ENCODE data around the gene TRIM47. TPM values are rescaled to one million over a fixed set of nuclear protein-coding genes. Genes with fewer than 3 reads are reported as not detected.

The TRIM47 gene
- total RNA-seq, 1 donor from 2014 or later, result 56.5 TPM

DNA sequence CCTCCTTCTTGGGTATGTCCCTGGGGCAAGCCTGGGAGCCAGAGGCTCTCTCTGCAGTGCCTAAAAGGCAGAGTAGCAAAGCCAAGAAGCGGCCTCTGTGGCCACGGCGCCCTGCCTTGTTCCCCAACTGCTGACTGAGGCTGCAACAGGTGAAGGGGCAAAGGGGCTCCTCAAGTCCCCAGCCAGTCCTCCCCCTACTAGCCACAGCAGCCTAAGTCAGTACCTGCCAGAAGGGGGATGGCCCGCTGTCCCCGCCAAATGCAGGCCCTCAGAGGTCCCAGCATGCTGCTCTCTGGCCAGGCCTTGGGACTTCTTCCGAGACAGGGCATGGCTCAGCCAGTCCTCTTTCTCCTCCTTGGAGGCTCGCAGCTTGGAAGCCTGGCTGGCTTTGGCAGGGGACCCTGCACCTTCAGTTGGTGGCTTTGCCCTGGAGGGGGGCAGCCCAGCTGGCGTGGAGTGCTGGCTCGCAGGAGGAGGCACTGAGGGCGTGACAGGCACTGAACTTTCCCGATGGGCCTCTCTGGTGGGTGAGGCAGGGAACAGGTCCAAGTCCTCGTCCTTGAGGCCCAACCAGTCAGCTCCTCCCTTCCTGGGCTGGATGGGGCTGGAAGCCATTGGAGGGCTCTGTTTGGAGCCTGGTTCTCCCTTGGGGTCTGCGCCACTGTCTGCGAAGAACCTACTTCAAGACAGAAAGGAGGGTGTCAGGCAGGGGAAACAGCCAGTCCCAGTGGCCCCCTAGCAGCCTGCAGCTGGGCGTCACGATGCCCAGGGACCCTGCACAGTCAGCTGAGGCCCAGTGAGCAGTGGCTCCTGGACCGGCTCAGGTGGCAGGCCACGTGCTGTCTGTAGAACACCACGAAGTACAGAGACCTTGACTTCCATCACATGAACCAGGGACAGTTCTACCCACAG lies 44.8 kb upstream of the TRIM47 start:
- TF ChIP-seq, protein P1, sequence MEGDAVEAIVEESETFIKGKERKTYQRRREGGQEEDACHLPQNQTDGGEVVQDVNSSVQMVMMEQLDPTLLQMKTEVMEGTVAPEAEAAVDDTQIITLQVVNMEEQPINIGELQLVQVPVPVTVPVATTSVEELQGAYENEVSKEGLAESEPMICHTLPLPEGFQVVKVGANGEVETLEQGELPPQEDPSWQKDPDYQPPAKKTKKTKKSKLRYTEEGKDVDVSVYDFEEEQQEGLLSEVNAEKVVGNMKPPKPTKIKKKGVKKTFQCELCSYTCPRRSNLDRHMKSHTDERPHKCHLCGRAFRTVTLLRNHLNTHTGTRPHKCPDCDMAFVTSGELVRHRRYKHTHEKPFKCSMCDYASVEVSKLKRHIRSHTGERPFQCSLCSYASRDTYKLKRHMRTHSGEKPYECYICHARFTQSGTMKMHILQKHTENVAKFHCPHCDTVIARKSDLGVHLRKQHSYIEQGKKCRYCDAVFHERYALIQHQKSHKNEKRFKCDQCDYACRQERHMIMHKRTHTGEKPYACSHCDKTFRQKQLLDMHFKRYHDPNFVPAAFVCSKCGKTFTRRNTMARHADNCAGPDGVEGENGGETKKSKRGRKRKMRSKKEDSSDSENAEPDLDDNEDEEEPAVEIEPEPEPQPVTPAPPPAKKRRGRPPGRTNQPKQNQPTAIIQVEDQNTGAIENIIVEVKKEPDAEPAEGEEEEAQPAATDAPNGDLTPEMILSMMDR (IDR thresholded peaks at IDR 0.05; ENCODE audit: insufficient read depth, low read length, poor library complexity, severe bottlenecking), result no peak
- no peak for DNase-seq (ENCODE audit: low read depth)
- H3K4me3 ChIP-seq (ENCODE audit: low read depth, low read length), result no peak overlapping the region
- no peaks in the 10 kb centered on the region for H3K27me3 ChIP-seq (ENCODE audit: control insufficient read depth, insufficient read depth, low read length)
- no peaks in the 10 kb centered on the region for H3K36me3 ChIP-seq (ENCODE audit: control insufficient read depth, insufficient read depth, low read length)

DNA sequence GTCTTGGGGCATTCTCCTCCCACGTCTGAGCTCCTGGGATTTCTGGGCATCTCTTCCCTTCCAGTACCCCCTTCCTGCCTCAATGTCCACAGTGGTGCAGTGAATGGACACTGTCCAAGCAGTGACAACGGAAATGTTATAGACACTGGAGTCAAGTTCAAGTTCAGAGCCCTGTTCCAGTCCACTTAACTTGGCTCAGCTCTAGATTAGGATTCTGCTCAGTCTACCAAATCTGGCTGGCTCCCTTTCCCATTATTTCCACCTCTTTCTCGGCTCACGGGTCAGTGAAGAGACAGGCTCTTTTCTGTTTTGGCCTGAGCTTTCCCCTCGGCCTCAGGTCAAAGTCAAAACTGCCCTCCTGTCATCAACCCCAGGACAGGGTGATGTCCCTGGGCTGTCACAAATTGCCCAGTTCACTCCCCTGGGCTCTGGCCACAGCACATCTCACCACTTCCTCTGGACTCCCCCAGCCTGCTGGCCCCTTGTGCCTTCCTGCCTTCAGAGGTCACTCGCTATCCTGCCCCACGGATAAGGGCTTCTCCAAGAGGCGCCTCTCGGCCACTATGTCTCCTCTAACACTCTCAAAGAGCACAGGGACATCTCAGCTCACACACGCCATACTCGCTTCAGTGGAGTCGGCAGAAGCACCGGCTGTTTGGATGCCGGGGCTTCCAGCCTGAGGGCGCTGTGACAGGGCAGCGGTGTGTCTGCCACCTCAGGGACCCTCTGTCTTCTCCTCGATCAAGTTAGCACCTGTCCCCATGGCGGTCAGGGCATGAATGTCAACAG lies 44.0 kb upstream of the TRIM47 start:
- Histone ChIP-seq H3K27me3 (ENCODE audit: control insufficient read depth, insufficient read depth, low read length) (no peaks in the 10 kb centered on the region), H3K36me3 (ENCODE audit: control insufficient read depth, insufficient read depth, low read length) (no peaks in the 10 kb centered on the region), H3K4me3 (ENCODE audit: low read depth, low read length) (no peak overlapping the region)
- DNase-seq (ENCODE audit: low read depth), result no peak
- TF ChIP-seq, protein P1 (IDR thresholded peaks at IDR 0.05; ENCODE audit: insufficient read depth, low read length, poor library complexity, severe bottlenecking), result no peak

DNA sequence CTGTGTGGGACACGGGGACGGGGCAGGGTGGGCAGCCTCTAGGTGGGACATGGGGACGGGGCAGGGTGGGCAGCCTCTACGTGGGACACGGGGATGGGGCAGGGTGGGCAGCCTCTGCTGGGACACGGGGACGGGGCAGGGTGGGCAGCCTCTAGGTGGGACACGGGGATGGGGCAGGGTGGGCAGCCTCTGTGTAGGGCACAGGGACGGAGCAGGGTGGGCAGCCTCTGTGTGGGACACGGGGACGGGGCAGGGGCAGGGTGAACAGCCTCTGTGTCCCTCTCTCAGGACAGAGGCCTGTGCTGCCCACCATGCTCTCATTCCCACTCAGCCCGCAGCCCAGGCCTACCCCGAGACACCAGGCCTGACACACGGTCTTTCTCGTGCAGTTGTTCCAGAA lies 43.2 kb upstream of the TRIM47 start:
- H3K4me3 ChIP-seq (ENCODE audit: low read depth, low read length), result no peak overlapping the region
- DNase-seq (ENCODE audit: low read depth), result no peak
- no peaks in the 10 kb centered on the region for H3K27me3 ChIP-seq (ENCODE audit: control insufficient read depth, insufficient read depth, low read length)
- TF ChIP-seq, protein P1 (IDR thresholded peaks at IDR 0.05; ENCODE audit: insufficient read depth, low read length, poor library complexity, severe bottlenecking), result no peak
- H3K36me3 ChIP-seq (ENCODE audit: control insufficient read depth, insufficient read depth, low read length), result no peaks in the 10 kb centered on the region

DNA sequence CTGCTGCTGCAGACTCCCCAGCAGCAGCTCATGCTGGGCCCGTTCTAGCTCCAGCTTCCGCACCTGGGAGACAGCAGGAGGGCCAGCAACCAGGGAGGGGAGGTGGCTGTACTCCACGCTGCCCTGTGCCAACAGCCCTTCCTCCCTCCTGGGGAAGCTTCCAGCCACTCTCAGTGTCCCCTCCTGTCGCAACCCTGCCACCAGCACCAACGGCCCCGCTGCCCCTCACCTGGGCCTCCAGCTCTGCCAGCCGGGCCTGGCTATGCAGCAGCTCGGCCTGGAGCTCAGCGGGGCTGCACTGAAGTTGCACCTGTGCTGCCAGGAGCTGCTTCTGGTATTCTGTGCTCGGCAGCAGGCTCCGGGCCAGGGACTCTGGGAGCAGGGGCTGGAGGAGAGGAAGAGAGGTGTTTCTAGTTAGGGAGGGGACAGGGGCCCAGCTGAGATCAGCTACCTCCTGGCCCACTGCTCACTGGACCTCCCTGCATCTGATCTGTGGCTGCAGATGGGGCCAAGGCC lies 41.7 kb upstream of the TRIM47 start:
- H3K4me3 ChIP-seq (ENCODE audit: low read depth, low read length), result no peak overlapping the region
- no peaks in the 10 kb centered on the region for H3K36me3 ChIP-seq (ENCODE audit: control insufficient read depth, insufficient read depth, low read length)
- no peak for DNase-seq (ENCODE audit: low read depth)
- TF ChIP-seq, protein P1 (IDR thresholded peaks at IDR 0.05; ENCODE audit: insufficient read depth, low read length, poor library complexity, severe bottlenecking), result no peak
- no peaks in the 10 kb centered on the region for H3K27me3 ChIP-seq (ENCODE audit: control insufficient read depth, insufficient read depth, low read length)

DNA sequence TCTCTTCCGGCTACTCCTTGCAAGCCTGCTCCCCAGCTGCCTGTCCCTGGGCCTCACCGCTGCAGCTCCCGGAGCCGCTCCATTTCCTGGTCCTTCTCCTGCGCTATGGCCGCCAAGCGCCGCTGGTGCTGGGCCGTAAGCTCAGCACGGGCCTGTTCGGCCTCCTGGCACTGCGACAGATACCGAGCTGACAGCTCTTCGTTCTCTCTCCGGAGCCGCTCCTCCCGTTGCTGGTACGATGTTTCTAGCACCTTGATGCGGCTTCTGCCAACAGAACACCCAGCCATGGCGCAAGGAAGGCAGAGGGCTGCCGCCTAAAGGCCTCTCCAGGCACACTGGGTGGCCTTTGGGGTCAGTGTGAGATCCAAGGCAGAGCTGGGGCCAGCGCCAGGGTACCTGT lies 41.2 kb upstream of the TRIM47 start:
- H3K27me3 ChIP-seq (ENCODE audit: control insufficient read depth, insufficient read depth, low read length), result no peaks in the 10 kb centered on the region
- DNase-seq (ENCODE audit: low read depth), result no peak

More for the DNA sequence above, 41.2 kb upstream of the TRIM47 start:
- no peak overlapping the region for H3K4me3 ChIP-seq (ENCODE audit: low read depth, low read length)
- no peaks in the 10 kb centered on the region for H3K36me3 ChIP-seq (ENCODE audit: control insufficient read depth, insufficient read depth, low read length)
- TF ChIP-seq, protein P1 (IDR thresholded peaks at IDR 0.05; ENCODE audit: insufficient read depth, low read length, poor library complexity, severe bottlenecking), result no peak

Data from kidney epithelial cell (primary cell).